T47D (cell line): ENCODE results near the gene CST7.
"Not testable (repeated sequence)": the region's sequence is repeated elsewhere in the genome, so short reads cannot be mapped to it uniquely, and the experiment has no call there.

ENCODE experiments used
- DNase-seq, 2 experiments: peaks; one replicate each; pipeline versions ENCODE4 v3.0.0 to v3.0.0-alpha.2; 2011 to 2012; ENCODE audit warnings: low read depth in 1 of 2, low spot score in 1 of 2
- JUND ChIP-seq: IDR thresholded peaks from 2 replicates; pipeline ENCODE4 v1.6.1; 2012; ENCODE audit warnings: low read depth
- in situ Hi-C: cut with HindIII; loops from 2 replicates; pipeline ENCODE4 v1.10.0; 2016; ENCODE audit warnings: low sequenced_read_pairs, low pct_unique_long_range_greater_than_20kb

The CST7 gene

GRCh38 chr20:24916412-24916811 is 32.7 kb upstream of the CST7 start:
- TF ChIP-seq JUND, result no peak
- no peak for DNase-seq
- in situ Hi-C loops, result no loop called here

- no peak for TF ChIP-seq JUND
- DNase-seq, result no peak
- in situ Hi-C loops, result no loop called here
Measured at GRCh38 chr20:24917056-24917455, 32.0 kb upstream of the CST7 start.

GRCh38 chr20:24917797-24918578 is 31.1 kb upstream of the CST7 start:
- TF ChIP-seq JUND, result no peak
- peak; percentile 73 to 87 for DNase-seq
- in situ Hi-C loops, result no loop called here

- in situ Hi-C loops, result no loop called here
- no peak for TF ChIP-seq JUND
- no peak for DNase-seq
Measured at GRCh38 chr20:24918579-24919566, 30.2 kb upstream of the CST7 start.

GRCh38 chr20:24919665-24920064 is 29.4 kb upstream of the CST7 start:
- in situ Hi-C loops, DNase-seq: not testable (repeated sequence)

GRCh38 chr20:24920706-24921105 is 28.4 kb upstream of the CST7 start:
- DNase-seq, in situ Hi-C loops: not testable (repeated sequence)

- DNase-seq, in situ Hi-C loops: not testable (repeated sequence)
Measured at GRCh38 chr20:24929259-24929658, 19.8 kb upstream of the CST7 start.

- peak; percentile 47 to 95 for DNase-seq
- in situ Hi-C loops, result not testable (repeated sequence)
Measured at GRCh38 chr20:24929867-24930723, 19.0 kb upstream of the CST7 start.

- peak in 1 of 2 experiments; percentile 45 for DNase-seq
- in situ Hi-C loops, result not testable (repeated sequence)
Measured at GRCh38 chr20:24930724-24931688, 18.1 kb upstream of the CST7 start.

GRCh38 chr20:24931893-24932292 is 17.2 kb upstream of the CST7 start:
- in situ Hi-C loops, DNase-seq: not testable (repeated sequence)

- no peak for DNase-seq
- no peak for TF ChIP-seq JUND
- in situ Hi-C loops, result no loop called here
Measured at GRCh38 chr20:24933266-24933908, 15.7 kb upstream of the CST7 start.
